Effector memory CD8-positive, alpha-beta T cell (primary cell): ENCODE measurements around the gene SEMA7A.

ENCODE experiments used
- ATAC-seq: fragments of 150-1000 bp; cut with Tn5 transposase; replicated peaks from 2 replicates; pipeline ENCODE4 v1.10.0; 2021; ENCODE audit warnings: mild to moderate bottlenecking, moderate library complexity
- DNase-seq, 3 experiments: peaks; one replicate each; pipeline ENCODE4 v3.0.0; 2021
- H3K27ac Mint-ChIP-seq, 2 donors: one replicate each; pipeline ENCODE4 v1.8.0; 2022; ENCODE audit warnings: mild to moderate bottlenecking in 2 of 2, mixed read lengths in 2 of 2, moderate library complexity in 2 of 2
- H3K27me3 Mint-ChIP-seq, 2 donors: one replicate each; pipeline ENCODE4 v1.8.0; 2022; ENCODE audit warnings: mixed read lengths in 2 of 2
- H3K36me3 Mint-ChIP-seq: one replicate; pipeline ENCODE4 v1.8.0; 2022; ENCODE audit warnings: mild to moderate bottlenecking, moderate library complexity, mixed read lengths; ENCODE audit not compliant: insufficient read depth
- H3K4me1 Mint-ChIP-seq, 2 donors: one replicate each; pipeline ENCODE4 v1.8.0; 2022; ENCODE audit warnings: low read depth in 2 of 2, mixed read lengths in 2 of 2
- H3K4me3 Mint-ChIP-seq, 2 donors: one replicate each; pipeline ENCODE4 v1.8.0; 2022; ENCODE audit warnings: mild to moderate bottlenecking in 2 of 2, mixed read lengths in 2 of 2, moderate library complexity in 2 of 2
- H3K9me3 Mint-ChIP-seq, 2 donors: one replicate each; pipeline ENCODE4 v1.8.0; 2022; ENCODE audit warnings: mixed read lengths in 2 of 2

SEMA7A gene

GRCh38 chr15:74400915-74401757 lies 32.6 kb downstream of the SEMA7A start:
- Mint-ChIP-seq H3K36me3 (peaks cover 3% of the 10 kb centered on the region), H3K4me1 (peaks cover 43 to 69% of the 10 kb centered on the region in 2 donors), H3K4me3 (peak overlapping the region; percentile 1 to 62), H3K9me3 (no peaks in the 10 kb centered on the region), H3K27ac (peak overlapping the region; percentile 20 to 39), H3K27me3 (no peaks in the 10 kb centered on the region)
- ATAC-seq (peak; percentile 24), DNase-seq (peak in 1 of 3 experiments; percentile 10)

DNA sequence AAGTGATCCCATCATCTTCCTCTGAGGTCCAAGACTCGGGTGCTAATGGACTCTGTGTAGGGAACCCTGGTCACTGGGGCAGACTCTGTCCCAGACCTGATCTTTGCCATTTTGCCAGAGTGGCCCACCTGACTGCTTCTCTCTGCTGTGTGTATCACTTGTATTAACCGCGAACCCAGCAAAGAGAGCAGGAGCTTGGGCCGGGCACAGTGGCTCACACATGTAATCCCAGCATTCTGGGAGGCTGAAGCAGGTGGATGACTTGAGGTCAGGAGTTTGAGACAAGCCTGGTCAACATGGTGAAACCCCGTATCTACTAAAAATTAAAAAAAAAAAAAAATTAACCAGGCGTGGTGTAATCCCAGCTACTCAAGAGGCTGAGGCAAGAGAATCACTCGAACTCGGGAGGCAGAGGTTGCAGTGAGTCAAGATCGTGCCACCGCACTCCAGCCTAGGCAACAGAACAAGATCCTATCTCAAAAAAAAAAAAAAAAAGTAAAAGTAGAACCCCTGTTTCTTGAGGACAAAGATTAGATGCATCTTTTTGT lies 33.4 kb downstream of the SEMA7A start:
- DNase-seq (no peak), ATAC-seq (peak; percentile 13)
- Mint-ChIP-seq H3K9me3 (no peaks in the 10 kb centered on the region), H3K4me3 (peak overlapping the region; percentile 62 to 67), H3K27ac (peak overlapping the region; percentile 20 to 39), H3K27me3 (no peaks in the 10 kb centered on the region), H3K36me3 (peaks cover 3% of the 10 kb centered on the region), H3K4me1 (peaks cover 43 to 69% of the 10 kb centered on the region in 2 donors)

DNA sequence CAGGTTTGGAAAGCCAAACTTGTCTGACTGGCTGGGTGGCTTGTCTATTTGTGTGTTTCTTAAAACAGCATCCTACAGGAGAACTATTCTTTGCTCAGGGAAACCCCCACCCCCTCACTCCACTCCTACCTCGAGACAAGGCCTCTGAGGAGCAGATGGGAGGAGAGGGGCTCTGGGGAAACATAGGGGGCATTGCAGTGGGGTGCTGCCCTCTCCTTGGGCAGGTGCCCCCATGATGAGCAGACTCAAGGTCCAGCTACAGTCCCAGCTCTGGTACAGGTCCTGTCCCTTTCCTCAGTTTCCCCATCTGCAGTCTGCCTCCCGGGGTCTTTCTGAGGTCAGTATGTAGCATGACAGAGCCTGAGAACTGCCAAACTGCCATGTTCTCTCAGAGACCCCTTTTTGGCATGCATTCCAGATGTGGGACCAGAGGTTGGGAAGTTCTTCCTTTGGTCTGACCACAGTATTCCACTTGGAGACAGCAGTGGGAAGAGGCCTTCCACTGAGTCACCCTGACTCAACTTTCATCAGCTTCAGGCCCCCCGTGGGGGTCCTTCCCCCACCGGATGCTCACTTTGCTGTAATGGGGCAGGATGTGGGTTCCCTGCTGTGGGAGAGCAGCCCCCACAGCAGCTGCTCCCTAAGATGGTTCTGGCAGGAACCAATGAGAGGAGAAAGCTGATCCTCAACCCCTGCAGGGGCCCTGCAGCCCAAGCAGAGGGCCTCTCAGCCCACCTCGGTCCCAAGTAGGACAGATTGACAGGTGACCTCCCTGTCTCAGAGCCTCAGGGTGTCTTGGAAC lies 34.0 kb downstream of the SEMA7A start:
- Mint-ChIP-seq H3K27ac (peak overlapping the region; percentile 20 to 39), H3K9me3 (no peaks in the 10 kb centered on the region), H3K36me3 (peaks cover 3% of the 10 kb centered on the region), H3K27me3 (no peaks in the 10 kb centered on the region), H3K4me1 (peaks cover 43 to 69% of the 10 kb centered on the region in 2 donors), H3K4me3 (peak overlapping the region; percentile 62 to 67)
- DNase-seq = peak in 1 of 3 experiments; percentile 29
- peak; percentile 33 for ATAC-seq

GRCh38 chr15:74399100-74399499 lies 34.7 kb downstream of the SEMA7A start:
- H3K4me1 Mint-ChIP-seq = peaks cover 43 to 68% of the 10 kb centered on the region in 2 donors
- no peak overlapping the region for H3K27ac Mint-ChIP-seq
- DNase-seq = no peak
- no peak for ATAC-seq
- no peaks in the 10 kb centered on the region for H3K27me3 Mint-ChIP-seq
- peaks cover 3% of the 10 kb centered on the region for H3K36me3 Mint-ChIP-seq
- H3K4me3 Mint-ChIP-seq = peak overlapping the region in 1 of 2 donors; percentile 10
- no peaks in the 10 kb centered on the region for H3K9me3 Mint-ChIP-seq

- ATAC-seq = no peak
- DNase-seq = no peak
- H3K9me3 Mint-ChIP-seq = no peaks in the 10 kb centered on the region
- no peak overlapping the region for H3K4me3 Mint-ChIP-seq
- H3K36me3 Mint-ChIP-seq = peaks cover 3% of the 10 kb centered on the region
- H3K27me3 Mint-ChIP-seq = no peaks in the 10 kb centered on the region
- H3K4me1 Mint-ChIP-seq = peaks cover 36 to 63% of the 10 kb centered on the region in 2 donors
- peak overlapping the region in 1 of 2 donors; percentile 88 for H3K27ac Mint-ChIP-seq
Observed at GRCh38 chr15:74398183-74398582, 35.6 kb downstream of the SEMA7A start.

- peak overlapping the region; percentile 57 to 88 for H3K27ac Mint-ChIP-seq
- H3K4me1 Mint-ChIP-seq = peaks cover 29 to 62% of the 10 kb centered on the region in 2 donors
- no peaks in the 10 kb centered on the region for H3K27me3 Mint-ChIP-seq
- no peak for DNase-seq
- H3K4me3 Mint-ChIP-seq = no peak overlapping the region
- H3K9me3 Mint-ChIP-seq = no peaks in the 10 kb centered on the region
- H3K36me3 Mint-ChIP-seq = no peaks in the 10 kb centered on the region
- no peak for ATAC-seq
Observed at GRCh38 chr15:74397239-74398068, 36.3 kb downstream of the SEMA7A start.

DNA sequence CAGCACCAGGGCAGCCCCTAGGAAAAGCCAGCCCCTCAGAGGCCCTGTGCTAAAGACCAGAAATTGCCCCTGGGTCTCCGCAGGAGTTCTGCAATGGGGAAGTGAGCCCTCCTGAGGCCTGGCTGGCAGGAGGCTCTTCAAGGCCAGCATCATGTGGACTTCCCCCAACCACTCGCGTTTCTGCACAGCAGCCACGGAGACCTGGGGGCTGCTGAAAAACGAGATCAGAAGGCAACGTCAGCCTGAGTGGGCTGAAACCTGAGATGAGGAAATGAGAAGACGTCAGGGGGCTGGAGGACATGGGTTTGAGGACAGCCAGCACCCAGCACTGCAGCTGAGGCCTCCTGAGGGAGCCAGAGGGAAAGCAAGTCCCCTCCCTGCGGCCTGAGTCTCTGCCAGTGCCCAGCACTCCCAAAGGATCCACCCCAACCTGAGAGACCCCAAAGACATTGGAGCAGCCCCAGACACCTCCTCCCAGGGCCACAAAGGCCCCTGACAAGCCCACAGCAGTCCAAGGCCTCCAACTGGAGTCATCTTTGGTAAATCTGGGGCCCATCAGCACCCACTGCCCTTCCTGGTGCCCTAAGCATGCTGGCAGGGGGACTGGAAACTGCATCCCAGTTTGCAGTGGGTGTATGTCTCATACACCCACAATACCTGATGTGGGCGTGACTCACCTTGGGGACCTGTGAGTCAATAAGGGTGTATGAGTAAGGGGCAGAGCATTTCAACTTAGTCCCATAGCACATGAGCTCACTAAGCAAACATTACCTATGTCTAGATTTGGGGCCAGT lies 37.1 kb downstream of the SEMA7A start:
- DNase-seq = no peak
- peak; percentile 47 for ATAC-seq
- Mint-ChIP-seq H3K4me1 (peaks cover 26 to 62% of the 10 kb centered on the region in 2 donors), H3K27ac (peak overlapping the region; percentile 57 to 90), H3K9me3 (no peaks in the 10 kb centered on the region), H3K36me3 (no peaks in the 10 kb centered on the region), H3K4me3 (no peak overlapping the region), H3K27me3 (no peaks in the 10 kb centered on the region)

DNA sequence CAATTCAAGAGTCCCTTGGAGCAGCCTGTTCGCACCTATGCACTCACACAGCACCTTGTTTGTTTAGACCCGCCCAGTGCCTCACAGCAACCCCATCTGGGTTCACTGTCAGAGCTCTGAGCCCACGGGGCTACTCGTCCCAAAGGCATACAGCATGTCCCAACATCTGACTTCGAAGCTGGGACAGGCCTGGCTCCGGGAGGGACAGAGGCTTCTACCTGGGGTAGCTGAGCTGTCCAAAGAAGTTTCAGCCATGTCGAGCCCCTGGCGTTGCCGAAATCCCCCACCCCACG lies 37.7 kb downstream of the SEMA7A start:
- DNase-seq = no peak
- H3K4me3 Mint-ChIP-seq = no peak overlapping the region
- no peak for ATAC-seq
- peaks cover 22 to 60% of the 10 kb centered on the region in 2 donors for H3K4me1 Mint-ChIP-seq
- H3K36me3 Mint-ChIP-seq = no peaks in the 10 kb centered on the region
- no peaks in the 10 kb centered on the region for H3K27me3 Mint-ChIP-seq
- H3K9me3 Mint-ChIP-seq = no peaks in the 10 kb centered on the region
- peak overlapping the region; percentile 57 to 90 for H3K27ac Mint-ChIP-seq

DNA sequence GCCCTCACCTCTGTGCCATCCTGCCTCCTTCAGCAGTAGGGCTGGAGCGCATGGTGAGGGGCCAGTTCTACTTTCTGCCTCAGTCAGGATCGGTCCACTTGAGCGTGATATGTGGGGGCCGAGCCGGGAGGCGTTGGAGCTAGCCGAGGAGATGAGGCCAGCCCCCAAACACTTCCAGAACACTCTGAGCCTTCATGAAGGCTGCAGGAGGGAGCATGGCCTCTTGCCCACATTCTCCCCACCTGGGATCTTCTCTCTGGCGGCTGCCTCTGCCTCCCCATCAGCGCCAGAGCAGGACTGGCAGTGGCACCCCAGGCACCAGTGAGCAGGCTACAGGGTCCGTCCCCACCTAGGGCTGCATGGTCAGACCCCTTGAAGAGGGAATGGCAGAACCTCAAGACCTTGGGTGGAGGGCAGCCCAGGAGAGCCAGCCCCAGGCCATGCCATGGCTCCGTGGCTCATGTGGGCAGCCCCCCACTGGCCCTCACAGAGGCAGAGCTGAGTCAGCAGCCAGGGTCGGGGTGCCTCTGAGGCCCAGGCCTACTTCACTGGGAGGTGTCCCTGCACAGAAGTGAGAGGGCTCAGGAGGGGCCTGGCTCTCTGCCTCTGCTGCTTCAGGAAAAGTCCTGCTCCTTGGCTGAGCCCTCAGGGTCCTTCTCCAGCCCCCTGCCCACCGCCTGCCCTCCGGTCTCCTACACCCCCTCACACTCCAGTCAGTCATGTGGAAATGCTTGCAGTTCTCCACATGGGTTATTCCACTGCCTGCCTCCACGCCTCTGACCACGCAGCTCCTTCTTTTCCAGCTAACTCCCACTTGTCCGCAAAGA lies 38.2 kb downstream of the SEMA7A start:
- ATAC-seq (no peak), DNase-seq (no peak)
- no peaks in the 10 kb centered on the region for H3K27me3 Mint-ChIP-seq
- peak overlapping the region; percentile 57 to 90 for H3K27ac Mint-ChIP-seq
- no peak overlapping the region for H3K4me3 Mint-ChIP-seq
- H3K36me3 Mint-ChIP-seq = no peaks in the 10 kb centered on the region
- H3K9me3 Mint-ChIP-seq = no peaks in the 10 kb centered on the region
- H3K4me1 Mint-ChIP-seq = peaks cover 19 to 55% of the 10 kb centered on the region in 2 donors

- DNase-seq = no peak
- Mint-ChIP-seq H3K4me3 (no peak overlapping the region), H3K36me3 (no peaks in the 10 kb centered on the region), H3K9me3 (no peaks in the 10 kb centered on the region), H3K27ac (peak overlapping the region in 1 of 2 donors; percentile 88), H3K27me3 (no peaks in the 10 kb centered on the region), H3K4me1 (peaks cover 14 to 46% of the 10 kb centered on the region in 2 donors)
- ATAC-seq = no peak
Observed at GRCh38 chr15:74394090-74394846, 39.5 kb downstream of the SEMA7A start.

DNA sequence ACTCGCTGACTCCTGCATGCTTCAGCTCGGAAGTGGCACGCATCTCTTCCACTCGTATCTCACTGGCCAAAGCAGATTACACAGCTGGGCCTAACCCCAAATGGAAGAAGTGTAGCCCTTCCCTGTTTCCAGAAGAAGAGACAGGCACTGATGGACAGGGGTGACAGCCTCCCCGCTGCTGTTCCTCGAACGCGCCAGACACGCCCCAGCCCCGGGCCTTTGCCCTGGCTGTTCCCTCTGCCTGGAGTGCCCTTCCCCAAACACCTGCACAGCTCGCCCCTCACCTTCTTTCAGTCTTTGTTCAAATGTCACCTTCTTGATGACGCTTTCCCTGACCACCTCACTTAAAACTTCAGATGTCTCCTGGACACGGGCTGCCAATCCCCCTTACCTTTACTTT lies 40.3 kb downstream of the SEMA7A start:
- no peak for DNase-seq
- H3K27ac Mint-ChIP-seq = peak overlapping the region in 1 of 2 donors; percentile 88
- H3K27me3 Mint-ChIP-seq = no peaks in the 10 kb centered on the region

More for the DNA sequence above, 40.3 kb downstream of the SEMA7A start:
- H3K36me3 Mint-ChIP-seq = no peaks in the 10 kb centered on the region
- no peak overlapping the region for H3K4me3 Mint-ChIP-seq
- ATAC-seq = no peak
- peaks cover 14 to 38% of the 10 kb centered on the region in 2 donors for H3K4me1 Mint-ChIP-seq
- H3K9me3 Mint-ChIP-seq = no peaks in the 10 kb centered on the region
